ENCODE measurements around the gene ADSS1. TPM values are rescaled to one million over a fixed set of nuclear protein-coding genes. Genes with fewer than 3 reads are reported as not detected.
A peak's percentile ranks its signal among the peaks of the same experiment; 100 is the strongest.

ADSS1 gene
- total RNA-seq, 1 donor from 2014 or later, result 6.9 TPM

DNA sequence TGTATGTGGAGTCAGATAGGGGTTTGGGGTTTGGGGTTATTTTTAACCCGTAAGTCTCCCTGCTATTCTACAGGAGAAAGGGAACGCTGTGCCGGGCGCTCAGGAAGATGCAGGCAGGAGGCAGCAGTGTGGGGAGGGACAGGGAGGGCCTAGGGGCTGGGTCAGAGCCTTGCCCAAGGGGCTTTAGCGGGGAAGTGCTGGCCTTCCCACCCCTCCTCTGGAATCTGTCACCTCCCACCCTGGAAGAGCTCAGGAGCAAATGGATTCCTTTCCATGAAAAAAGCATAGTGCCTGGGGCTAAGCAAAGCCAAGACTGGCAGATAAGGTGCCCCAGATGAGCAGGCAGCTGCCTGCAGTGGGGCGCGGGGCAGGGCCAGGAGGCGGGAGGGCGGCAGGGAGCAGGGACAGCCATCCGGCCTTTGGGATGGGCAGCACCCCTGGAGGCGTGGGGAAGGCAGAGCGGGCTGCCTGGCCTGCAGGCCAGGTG, 41.9 kb upstream of the ADSS1 start:
- no peak for DNase-seq (ENCODE audit: extremely low spot score, unreplicated experiment)
- Mint-ChIP-seq H3K36me3 (no peaks in the 10 kb centered on the region), H3K27ac (peak overlapping the region; percentile 70), H3K4me3 (peak overlapping the region; percentile 74), H3K4me1 (ENCODE audit: unreplicated experiment) (peaks cover 35% of the 10 kb centered on the region), H3K9me3 (peaks cover 7% of the 10 kb centered on the region), H3K27me3 (no peaks in the 10 kb centered on the region)
- TF ChIP-seq, protein P1, sequence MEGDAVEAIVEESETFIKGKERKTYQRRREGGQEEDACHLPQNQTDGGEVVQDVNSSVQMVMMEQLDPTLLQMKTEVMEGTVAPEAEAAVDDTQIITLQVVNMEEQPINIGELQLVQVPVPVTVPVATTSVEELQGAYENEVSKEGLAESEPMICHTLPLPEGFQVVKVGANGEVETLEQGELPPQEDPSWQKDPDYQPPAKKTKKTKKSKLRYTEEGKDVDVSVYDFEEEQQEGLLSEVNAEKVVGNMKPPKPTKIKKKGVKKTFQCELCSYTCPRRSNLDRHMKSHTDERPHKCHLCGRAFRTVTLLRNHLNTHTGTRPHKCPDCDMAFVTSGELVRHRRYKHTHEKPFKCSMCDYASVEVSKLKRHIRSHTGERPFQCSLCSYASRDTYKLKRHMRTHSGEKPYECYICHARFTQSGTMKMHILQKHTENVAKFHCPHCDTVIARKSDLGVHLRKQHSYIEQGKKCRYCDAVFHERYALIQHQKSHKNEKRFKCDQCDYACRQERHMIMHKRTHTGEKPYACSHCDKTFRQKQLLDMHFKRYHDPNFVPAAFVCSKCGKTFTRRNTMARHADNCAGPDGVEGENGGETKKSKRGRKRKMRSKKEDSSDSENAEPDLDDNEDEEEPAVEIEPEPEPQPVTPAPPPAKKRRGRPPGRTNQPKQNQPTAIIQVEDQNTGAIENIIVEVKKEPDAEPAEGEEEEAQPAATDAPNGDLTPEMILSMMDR (conservative IDR thresholded peaks at IDR 0.05), result no peak

GRCh38 chr14:104683653-104684448, 40.2 kb upstream of the ADSS1 start:
- TF ChIP-seq, protein P1 (conservative IDR thresholded peaks at IDR 0.05), result no peak
- Mint-ChIP-seq H3K4me3 (peak overlapping the region; percentile 42), H3K36me3 (no peaks in the 10 kb centered on the region), H3K4me1 (ENCODE audit: unreplicated experiment) (peaks cover 41% of the 10 kb centered on the region), H3K27me3 (no peaks in the 10 kb centered on the region), H3K9me3 (peaks cover 7% of the 10 kb centered on the region), H3K27ac (peak overlapping the region; percentile 80)
- no peak for DNase-seq (ENCODE audit: extremely low spot score, unreplicated experiment)

DNA sequence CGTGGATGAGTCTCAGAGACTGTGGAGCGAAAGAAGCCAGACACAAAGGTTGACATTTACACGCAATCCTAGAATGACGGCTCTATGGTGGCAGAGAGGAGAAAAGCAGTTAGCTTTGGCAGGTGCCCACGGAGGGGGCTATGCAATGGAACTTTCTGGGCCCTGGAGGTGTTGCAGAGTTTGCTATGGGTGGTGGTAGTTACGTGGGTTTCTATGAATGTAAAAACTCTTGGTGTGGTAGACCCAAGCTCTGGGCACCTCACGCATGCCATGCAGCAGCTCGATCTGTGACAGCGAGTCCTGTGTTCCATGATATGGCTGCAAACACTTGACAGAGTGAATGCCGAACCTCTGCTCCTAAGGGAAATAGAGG, 39.6 kb upstream of the ADSS1 start:
- Mint-ChIP-seq H3K4me3 (peak overlapping the region; percentile 30), H3K27ac (peak overlapping the region; percentile 62), H3K27me3 (no peaks in the 10 kb centered on the region), H3K4me1 (ENCODE audit: unreplicated experiment) (peaks cover 41% of the 10 kb centered on the region), H3K9me3 (peaks cover 7% of the 10 kb centered on the region), H3K36me3 (no peaks in the 10 kb centered on the region)
- no peak for DNase-seq (ENCODE audit: extremely low spot score, unreplicated experiment)
- TF ChIP-seq, protein P1 (conservative IDR thresholded peaks at IDR 0.05), result no peak

DNA sequence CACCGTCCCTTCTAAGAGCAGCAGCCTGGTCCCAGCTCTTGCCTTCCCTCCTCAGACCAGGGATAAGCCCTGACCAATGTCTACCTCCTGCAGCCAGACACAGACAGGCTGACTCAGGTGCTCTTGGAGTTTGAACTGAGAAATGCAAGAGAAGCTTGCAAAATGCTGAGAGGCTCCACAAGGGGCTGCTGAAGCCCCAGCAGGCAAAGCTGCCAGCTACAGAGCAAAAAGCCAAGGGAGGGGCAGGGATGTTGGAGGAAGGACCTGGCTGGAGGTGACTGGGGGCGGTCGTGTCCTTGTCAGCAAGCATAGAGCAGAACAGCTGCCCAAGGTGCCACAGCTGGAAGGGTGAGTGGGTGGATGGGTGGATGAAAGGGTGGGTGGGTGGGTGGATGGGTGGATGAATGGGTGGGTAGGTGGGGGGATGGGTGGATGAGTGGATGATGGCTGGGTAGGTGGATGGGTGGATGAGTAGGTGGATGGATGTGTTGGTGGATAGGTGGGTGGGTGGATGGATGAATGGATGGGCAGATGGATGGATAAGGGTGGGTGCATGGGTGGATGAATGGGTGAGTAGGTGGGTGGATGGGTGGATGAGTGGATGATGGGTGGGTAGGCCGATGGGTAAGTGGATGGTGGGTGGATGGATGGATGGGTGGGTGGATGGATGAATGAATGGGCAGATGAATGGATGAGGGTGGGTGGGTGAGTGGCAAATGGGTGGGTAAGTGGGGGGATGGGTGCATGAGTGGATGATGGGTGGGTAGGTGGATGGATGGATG, 38.6 kb upstream of the ADSS1 start:
- peak overlapping the region; percentile 62 for H3K27ac Mint-ChIP-seq
- no peaks in the 10 kb centered on the region for H3K27me3 Mint-ChIP-seq
- H3K36me3 Mint-ChIP-seq, result no peaks in the 10 kb centered on the region
- H3K4me3 Mint-ChIP-seq, result peak overlapping the region; percentile 30
- TF ChIP-seq, protein P1 (conservative IDR thresholded peaks at IDR 0.05), result no peak
- peaks cover 37% of the 10 kb centered on the region for H3K4me1 Mint-ChIP-seq (ENCODE audit: unreplicated experiment)
- peaks cover 7% of the 10 kb centered on the region for H3K9me3 Mint-ChIP-seq
- no peak for DNase-seq (ENCODE audit: extremely low spot score, unreplicated experiment)

DNA sequence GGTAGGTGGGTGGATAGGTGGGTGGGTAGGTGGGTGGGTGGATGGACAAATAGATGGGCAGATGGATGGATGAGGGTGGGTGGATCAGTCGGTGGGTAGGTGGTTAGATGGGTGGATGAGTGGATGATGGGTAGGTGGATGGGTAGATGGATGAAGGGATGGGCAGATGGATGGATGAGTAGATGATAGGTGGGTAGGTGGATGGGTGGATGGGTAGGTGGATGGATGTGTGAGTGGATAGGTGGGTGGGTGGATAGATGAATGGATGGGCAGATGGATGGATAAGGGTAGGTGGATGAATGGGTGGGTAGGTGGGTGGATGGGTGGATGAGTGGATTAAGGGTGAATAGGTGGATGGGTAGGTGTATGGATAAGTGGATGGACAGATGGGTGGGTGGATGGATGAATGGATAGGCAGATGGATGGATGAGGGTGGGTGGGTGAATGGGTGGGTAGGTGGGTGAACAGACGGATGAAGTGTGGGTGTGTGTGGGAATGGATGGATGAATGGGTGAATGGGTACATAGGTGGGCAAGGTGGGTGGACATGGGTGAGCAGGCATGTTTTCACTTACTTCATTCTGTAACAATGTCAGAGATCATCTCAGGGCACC, 37.9 kb upstream of the ADSS1 start:
- peaks cover 32% of the 10 kb centered on the region for H3K4me1 Mint-ChIP-seq (ENCODE audit: unreplicated experiment)
- peak overlapping the region; percentile 39 for H3K4me3 Mint-ChIP-seq

More for the DNA sequence above, 37.9 kb upstream of the ADSS1 start:
- H3K9me3 Mint-ChIP-seq, result peaks cover 7% of the 10 kb centered on the region
- DNase-seq (ENCODE audit: extremely low spot score, unreplicated experiment), result no peak
- H3K27me3 Mint-ChIP-seq, result no peaks in the 10 kb centered on the region
- H3K27ac Mint-ChIP-seq, result no peak overlapping the region
- H3K36me3 Mint-ChIP-seq, result no peaks in the 10 kb centered on the region
- TF ChIP-seq, protein P1 (conservative IDR thresholded peaks at IDR 0.05), result no peak

All from type B pancreatic cell (in vitro differentiated cells).